ENCODE results near the gene NEK11. TPM values are rescaled to one million over a fixed set of nuclear protein-coding genes. Genes with fewer than 3 reads are reported as not detected.

NEK11 gene
- total and polyA plus RNA-seq, 9 of the 15 experiments (the other 6 are each of a cell fraction or from before 2014, with no cell fraction given), result 0.28 to 1.5 (median 0.87) TPM

DNA sequence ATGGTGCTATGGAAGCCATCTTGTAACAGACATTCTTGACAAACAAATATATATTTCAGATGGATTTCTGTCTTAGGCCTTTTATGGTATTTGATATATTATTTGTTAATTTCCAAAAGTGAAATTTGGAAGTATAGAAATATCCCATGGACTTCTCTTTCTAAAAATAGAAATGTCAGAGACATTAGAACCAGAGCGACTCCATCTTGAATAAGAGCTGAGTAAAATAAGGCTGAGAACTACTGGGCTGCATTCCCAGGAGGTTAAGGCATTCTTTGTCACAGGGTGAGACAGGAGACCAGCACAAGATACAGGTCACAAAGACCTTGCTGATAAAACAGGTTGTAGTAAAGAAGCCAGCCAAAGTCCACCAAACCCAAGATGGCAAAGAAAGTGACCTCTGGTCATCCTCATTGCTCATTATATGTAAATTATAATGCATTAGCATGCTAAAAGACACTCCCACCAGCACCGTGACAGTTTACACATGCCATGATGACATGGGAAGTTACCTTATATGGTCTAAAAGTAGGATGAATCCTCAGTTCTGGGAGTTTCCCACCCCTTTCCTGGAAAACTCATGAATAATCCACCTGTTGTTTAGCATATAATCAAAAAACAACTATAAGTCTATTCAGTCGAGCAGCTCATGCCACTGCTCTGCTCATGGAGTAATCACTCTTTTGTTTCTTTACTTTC lies 146.0 kb downstream of the NEK11 start:
- Histone ChIP-seq H3K27ac (ENCODE audit: extremely low read depth, low read depth, low read length) (no peak overlapping the region), H3K4me1 (replicated peaks in 1 of 2; ENCODE audit: control insufficient read depth in 2 of 2, insufficient read depth in 2 of 2, low read length in 2 of 2) (no peaks in the 10 kb centered on the region), H3K4me2 (ENCODE audit: insufficient read depth, low read length) (no peak overlapping the region), H3K9me3 (replicated peaks; ENCODE audit: control insufficient read depth, insufficient read depth, low read depth, low read length) (no peaks in the 10 kb centered on the region), H4K20me1 (replicated peaks; ENCODE audit: control insufficient read depth, insufficient read depth, low read length) (no peaks in the 10 kb centered on the region), H3K79me2 (ENCODE audit: control insufficient read depth, insufficient read depth, low read length) (no peaks in the 10 kb centered on the region), H3K9ac (ENCODE audit: insufficient read depth in 1 of 2, low read depth in 2 of 2, low read length in 2 of 2) (no peak overlapping the region), H3K9me1 (ENCODE audit: control insufficient read depth, insufficient read depth, low read length) (no peaks in the 10 kb centered on the region), H2AFZ (ENCODE audit: low read depth, low read length) (no peak overlapping the region), H3K36me3 (ENCODE audit: control insufficient read depth, insufficient read depth, low read length) (no peaks in the 10 kb centered on the region), H3K27me3 (ENCODE audit: control insufficient read depth in 2 of 2, insufficient read depth in 2 of 2, low read length in 2 of 2) (peaks cover 0 to 4% of the 10 kb centered on the region in 2 experiments; a peak in 1 of 5 replicates), H3K4me3 (no peak overlapping the region)
- no TSS peak for BruUV-seq (replicated peaks)
- no peak for FAIRE-seq
- in situ Hi-C loops (cut with MboI), result no loop called here
- no peak for DNase-seq (ENCODE audit: extremely low read depth in 1 of 4, low spot score in 3 of 4)
- ChIA-PET POLR2A (no interaction called here), CTCF (ENCODE audit: low intra/inter-chr PET ratio) (no interaction called here)
- intact Hi-C loops (cut with micrococcal nuclease), result no loop called here
- WGBS (ENCODE audit: insufficient coverage, low coverage, missing lambda C conversion rate), result 0% methylated on average over 3 of the region's 3 CpGs
- ATAC-seq, result no peak
- TF ChIP-seq, protein P1, sequence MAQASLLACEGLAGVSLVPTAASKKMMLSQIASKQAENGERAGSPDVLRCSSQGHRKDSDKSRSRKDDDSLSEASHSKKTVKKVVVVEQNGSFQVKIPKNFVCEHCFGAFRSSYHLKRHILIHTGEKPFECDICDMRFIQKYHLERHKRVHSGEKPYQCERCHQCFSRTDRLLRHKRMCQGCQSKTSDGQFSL (CRISPR knock-in tag; IDR thresholded peaks at IDR 0.05), result no peak
- TF ChIP-seq, protein P1 (tag; IDR thresholded peaks at IDR 0.05), result peak in 1 of 2 experiments; percentile 67; a peak in 1 of 4 replicates
- TF ChIP-seq, protein P2, sequence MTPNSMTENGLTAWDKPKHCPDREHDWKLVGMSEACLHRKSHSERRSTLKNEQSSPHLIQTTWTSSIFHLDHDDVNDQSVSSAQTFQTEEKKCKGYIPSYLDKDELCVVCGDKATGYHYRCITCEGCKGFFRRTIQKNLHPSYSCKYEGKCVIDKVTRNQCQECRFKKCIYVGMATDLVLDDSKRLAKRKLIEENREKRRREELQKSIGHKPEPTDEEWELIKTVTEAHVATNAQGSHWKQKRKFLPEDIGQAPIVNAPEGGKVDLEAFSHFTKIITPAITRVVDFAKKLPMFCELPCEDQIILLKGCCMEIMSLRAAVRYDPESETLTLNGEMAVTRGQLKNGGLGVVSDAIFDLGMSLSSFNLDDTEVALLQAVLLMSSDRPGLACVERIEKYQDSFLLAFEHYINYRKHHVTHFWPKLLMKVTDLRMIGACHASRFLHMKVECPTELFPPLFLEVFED (CRISPR knock-in tag; conservative IDR thresholded peaks at IDR 0.05), result 0 out of 2 replicates have a peak, but pooled peaks have one; percentile 46
- TF ChIP-seq HMG20B (CRISPR knock-in tag; IDR thresholded peaks at IDR 0.05) (no peak), KAT2B (IDR thresholded peaks at IDR 0.05; ENCODE audit: low read depth, low read length) (no peak), RFX5 (IDR thresholded peaks at IDR 0.05; ENCODE audit: low read depth, low read length) (no peak), XRCC5 (IDR thresholded peaks at IDR 0.05; ENCODE audit: low read depth, low read length) (no peak), SMAD4 (CRISPR knock-in tag; conservative IDR thresholded peaks at IDR 0.05) (peak; percentile 51; the same call in 1 of the 2 replicates), ZNF175 (CRISPR knock-in tag; IDR thresholded peaks at IDR 0.05; ENCODE audit: low read depth) (peak; percentile 75; the same call in 1 of the 2 replicates), ZKSCAN8 (CRISPR knock-in tag; IDR thresholded peaks at IDR 0.05) (0 out of 2 replicates have a peak, but pooled peaks have one; percentile 41), ZEB2 (IDR thresholded peaks at IDR 0.05) (no peak), ZNF41 (CRISPR knock-in tag; conservative IDR thresholded peaks at IDR 0.05) (0 out of 2 replicates have a peak, but pooled peaks have one; percentile 29), ETS2 (tag; IDR thresholded peaks at IDR 0.05; ENCODE audit: borderline replicate concordance, poor library complexity, severe bottlenecking) (no peak), ZNF589 (CRISPR knock-in tag; IDR thresholded peaks at IDR 0.05; ENCODE audit: low read depth) (0 out of 2 replicates have a peak, but pooled peaks have one; percentile 72), ZNF766 (CRISPR knock-in tag; conservative IDR thresholded peaks at IDR 0.05) (peak; percentile 77; the same call in 1 of the 2 replicates), ZNF232 (CRISPR knock-in tag; IDR thresholded peaks at IDR 0.05) (no peak), ZNF79 (CRISPR knock-in tag; IDR thresholded peaks at IDR 0.05; ENCODE audit: low read depth) (0 out of 2 replicates have a peak, but pooled peaks have one; percentile 54), SNRNP70 (optimal IDR thresholded peaks at IDR 0.05; ENCODE audit: low read depth, low read length) (no peak)
- TF ChIP-seq, protein P3, sequence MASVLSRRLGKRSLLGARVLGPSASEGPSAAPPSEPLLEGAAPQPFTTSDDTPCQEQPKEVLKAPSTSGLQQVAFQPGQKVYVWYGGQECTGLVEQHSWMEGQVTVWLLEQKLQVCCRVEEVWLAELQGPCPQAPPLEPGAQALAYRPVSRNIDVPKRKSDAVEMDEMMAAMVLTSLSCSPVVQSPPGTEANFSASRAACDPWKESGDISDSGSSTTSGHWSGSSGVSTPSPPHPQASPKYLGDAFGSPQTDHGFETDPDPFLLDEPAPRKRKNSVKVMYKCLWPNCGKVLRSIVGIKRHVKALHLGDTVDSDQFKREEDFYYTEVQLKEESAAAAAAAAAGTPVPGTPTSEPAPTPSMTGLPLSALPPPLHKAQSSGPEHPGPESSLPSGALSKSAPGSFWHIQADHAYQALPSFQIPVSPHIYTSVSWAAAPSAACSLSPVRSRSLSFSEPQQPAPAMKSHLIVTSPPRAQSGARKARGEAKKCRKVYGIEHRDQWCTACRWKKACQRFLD (CRISPR knock-in tag; IDR thresholded peaks at IDR 0.05), result peak; percentile 80
